ENCODE results near the gene MSL2.
"Not testable (repeated sequence)": the region's sequence is repeated elsewhere in the genome, so short reads cannot be mapped to it uniquely, and the experiment has no call there.

The MSL2 gene, protein sequence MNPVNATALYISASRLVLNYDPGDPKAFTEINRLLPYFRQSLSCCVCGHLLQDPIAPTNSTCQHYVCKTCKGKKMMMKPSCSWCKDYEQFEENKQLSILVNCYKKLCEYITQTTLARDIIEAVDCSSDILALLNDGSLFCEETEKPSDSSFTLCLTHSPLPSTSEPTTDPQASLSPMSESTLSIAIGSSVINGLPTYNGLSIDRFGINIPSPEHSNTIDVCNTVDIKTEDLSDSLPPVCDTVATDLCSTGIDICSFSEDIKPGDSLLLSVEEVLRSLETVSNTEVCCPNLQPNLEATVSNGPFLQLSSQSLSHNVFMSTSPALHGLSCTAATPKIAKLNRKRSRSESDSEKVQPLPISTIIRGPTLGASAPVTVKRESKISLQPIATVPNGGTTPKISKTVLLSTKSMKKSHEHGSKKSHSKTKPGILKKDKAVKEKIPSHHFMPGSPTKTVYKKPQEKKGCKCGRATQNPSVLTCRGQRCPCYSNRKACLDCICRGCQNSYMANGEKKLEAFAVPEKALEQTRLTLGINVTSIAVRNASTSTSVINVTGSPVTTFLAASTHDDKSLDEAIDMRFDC

GRCh38 chr3:136196064-136196400 lies at the start of gene MSL2:
MSL2 (minus strand) TSS chr3:136196335; CDS start chr3:136195113, 1,222 bp downstream.
- no peak for DNase-seq (ENCODE audit: low spot score)

DNA sequence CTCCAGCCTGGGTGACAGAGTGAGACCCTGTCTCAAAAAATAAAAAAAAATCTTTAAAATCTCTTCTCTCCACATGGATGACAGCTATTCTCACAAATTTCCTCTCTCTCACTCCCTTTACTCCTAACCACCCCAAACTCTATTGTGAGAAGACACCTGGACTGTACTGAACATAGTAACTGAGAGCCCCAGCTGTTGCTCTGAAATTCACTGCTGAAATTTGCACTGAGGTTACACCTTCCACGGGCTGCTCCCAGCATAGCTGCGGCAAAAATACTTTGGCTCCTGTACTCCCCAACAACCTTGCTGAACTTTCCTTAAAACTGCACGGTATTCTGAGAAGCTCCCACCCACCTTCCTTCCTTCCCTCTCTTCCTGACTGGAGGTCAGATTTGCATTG lies 49.6 kb upstream of the MSL2 start:
- DNase-seq (ENCODE audit: low spot score): no peak

DNA sequence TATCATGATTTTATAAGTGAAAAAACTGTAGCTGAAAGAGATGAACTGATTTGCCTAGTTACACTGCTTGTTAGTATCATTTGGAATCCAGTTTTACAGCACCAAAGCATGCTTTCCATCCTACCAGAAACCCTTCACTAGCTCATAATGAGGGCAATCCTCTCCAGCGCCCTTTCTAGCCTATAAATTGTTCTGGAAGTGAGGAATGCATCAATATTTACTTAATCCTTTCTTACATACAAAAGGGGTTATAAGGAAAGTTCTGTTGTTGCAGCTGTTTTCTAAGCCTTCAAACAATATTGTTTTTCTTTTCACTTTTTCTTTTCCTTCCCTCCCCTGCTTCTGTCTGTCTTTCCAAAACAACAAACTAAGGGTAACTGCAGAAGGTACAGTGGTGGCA lies 43.0 kb upstream of the MSL2 start:
- DNase-seq (ENCODE audit: low spot score): no peak

DNA sequence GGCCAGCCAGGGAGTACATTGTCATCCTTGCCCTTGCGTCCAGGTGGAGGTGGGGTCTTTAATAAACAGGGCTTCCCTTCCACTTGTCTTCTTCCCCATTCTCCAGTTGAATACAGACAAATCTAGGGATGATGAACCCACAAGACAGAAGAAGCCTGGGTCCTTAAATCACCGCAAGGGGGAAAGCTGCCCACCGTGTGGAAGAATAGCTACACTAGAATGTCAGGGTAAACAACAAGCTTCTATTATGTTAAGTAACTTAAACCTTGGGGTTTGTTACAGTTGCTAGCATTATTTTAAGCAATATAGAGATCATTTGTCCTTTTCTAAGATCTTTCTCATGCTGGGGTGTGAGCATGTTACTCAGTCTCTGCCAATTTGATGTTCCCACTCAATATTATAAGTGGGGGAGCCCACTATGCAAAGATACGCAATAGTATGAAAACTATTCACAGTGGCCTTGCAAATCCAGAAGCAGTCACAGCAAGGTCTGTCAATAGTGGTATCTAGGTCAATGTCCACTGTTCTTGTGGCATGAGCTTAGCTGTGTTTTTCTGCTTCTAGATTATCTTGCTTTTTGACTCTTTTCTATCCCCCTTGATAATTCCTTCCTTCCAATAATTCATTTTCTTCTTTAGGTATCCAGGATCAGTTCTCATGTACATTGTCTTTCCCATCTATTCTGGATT lies 42.0 kb upstream of the MSL2 start:
- DNase-seq (ENCODE audit: low spot score): no peak

GRCh38 chr3:136237103-136237502 lies 41.0 kb upstream of the MSL2 start:
- DNase-seq (ENCODE audit: low spot score): no peak

DNA sequence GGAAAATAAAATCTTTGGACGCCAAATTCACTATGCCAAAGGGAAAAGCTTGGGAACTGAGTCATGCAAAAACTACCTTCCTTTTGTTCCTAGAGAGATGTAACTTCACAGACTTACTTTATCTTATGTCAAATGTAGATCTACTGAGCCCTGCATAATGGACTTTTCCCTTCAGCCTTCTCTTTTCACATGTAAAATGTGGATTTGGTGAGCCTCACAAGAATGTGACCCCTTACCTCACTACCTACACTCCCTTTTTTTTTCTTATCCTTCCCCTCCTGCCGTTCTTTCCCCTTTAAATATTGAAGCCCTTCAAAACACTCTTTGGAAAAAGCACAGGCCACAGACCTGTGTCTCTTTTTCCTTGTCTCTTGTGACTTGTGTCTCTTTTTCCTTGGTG lies 40.0 kb upstream of the MSL2 start:
- no peak for DNase-seq (ENCODE audit: low spot score)

GRCh38 chr3:136235545-136235944 lies 39.4 kb upstream of the MSL2 start:
- DNase-seq (ENCODE audit: low spot score): no peak

GRCh38 chr3:136232413-136232812 lies 36.3 kb upstream of the MSL2 start:
- DNase-seq (ENCODE audit: low spot score): no peak

DNA sequence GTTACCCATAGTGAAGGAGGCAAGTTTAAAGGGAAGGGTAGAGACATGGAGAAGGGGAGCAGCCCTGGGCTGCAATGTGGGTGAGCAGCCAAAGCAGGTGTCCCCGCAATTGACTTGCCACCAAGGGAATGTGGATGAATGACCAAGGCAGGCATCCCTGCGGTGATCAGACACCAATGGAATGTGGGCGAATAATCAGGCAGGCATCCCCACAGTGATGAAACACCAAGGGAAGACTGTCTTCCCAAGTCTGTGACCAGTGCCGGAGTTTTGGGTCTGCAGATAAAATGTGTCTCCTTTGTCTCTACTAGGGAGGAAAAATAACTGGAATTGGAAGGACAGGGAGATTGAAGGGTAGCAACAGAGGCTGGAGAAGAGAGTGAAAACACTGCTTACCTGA lies 26.6 kb upstream of the MSL2 start:
- not testable (repeated sequence) for DNase-seq (ENCODE audit: low spot score)

DNA sequence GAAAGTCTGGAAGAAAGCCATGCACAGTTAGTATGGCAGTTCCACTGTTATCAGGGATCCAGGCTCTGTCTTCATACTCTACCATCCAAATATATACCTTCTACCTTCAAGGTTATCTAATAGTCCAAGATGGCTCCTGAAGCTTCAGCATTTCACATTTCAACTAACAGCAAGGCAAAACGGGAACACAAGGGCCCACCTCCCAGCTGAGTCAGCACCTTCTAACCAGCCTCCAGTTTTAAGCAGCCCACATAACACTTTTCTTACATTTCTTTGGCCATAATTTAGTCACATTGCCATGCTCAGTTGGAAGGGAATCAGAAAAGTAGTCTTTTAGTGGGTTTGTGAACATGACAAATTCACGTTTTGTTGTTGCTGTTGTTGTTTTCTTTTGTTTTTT lies 15.4 kb upstream of the MSL2 start:
- DNase-seq (ENCODE audit: low spot score): no peak

- no peak for DNase-seq (ENCODE audit: low spot score)
Measured at GRCh38 chr3:136209921-136210320, 13.8 kb upstream of the MSL2 start.

DNA sequence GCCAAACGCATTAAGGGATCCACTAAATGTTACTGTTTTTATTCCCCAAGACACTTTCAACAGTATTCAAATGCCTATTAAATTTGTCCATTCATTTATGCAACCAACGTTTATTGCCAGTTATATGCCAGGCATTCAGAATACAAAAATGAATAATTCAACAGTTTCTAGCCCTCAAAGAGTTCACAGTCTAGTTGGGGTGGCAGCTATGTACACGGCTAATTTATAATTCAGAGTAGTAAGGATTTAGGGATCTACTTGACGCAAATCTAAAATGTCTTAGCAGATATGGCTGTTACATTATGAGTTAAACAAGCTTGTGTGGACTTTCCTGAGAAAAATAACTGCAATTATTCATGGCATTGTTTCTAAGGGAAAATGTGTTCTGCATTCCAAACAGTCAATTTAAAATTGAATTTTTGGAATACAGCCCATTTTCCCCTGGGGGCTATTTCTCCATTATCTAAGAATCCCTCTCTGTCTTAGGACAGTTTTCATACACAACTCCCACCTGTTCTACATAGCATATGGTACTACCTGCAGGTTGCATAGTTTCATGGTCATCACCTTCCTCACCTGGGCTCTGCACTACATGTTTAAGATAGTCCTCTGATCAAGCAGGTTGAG lies 11.5 kb upstream of the MSL2 start:
- DNase-seq (ENCODE audit: low spot score): no peak

DNA sequence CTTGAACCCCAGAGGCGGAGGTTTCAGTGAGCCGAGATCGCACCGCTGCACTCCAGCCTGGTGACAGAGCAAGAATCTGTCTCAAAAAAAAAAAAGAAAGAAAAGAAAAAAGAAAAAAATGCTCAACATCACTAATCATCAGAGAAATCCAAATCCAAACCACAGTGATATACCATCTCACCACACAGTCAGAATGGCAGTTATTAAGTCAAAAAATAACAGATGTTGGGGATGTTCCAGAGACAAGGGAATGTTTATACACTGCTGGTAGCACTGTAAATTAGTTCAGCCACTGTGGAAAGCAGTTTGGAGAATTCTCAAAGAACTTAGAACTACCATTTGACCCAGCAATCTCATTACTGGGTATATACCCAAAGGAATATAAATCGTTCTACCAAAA lies 3.1 kb upstream of the MSL2 start:
- not testable (repeated sequence) for DNase-seq (ENCODE audit: low spot score)

- DNase-seq (ENCODE audit: low spot score): not testable (repeated sequence)
Measured at GRCh38 chr3:136198462-136199078, 2.4 kb upstream of the MSL2 start.

GRCh38 chr3:136197159-136197793 lies 1.1 kb upstream of the MSL2 start:
- no peak for DNase-seq (ENCODE audit: low spot score)

DNA sequence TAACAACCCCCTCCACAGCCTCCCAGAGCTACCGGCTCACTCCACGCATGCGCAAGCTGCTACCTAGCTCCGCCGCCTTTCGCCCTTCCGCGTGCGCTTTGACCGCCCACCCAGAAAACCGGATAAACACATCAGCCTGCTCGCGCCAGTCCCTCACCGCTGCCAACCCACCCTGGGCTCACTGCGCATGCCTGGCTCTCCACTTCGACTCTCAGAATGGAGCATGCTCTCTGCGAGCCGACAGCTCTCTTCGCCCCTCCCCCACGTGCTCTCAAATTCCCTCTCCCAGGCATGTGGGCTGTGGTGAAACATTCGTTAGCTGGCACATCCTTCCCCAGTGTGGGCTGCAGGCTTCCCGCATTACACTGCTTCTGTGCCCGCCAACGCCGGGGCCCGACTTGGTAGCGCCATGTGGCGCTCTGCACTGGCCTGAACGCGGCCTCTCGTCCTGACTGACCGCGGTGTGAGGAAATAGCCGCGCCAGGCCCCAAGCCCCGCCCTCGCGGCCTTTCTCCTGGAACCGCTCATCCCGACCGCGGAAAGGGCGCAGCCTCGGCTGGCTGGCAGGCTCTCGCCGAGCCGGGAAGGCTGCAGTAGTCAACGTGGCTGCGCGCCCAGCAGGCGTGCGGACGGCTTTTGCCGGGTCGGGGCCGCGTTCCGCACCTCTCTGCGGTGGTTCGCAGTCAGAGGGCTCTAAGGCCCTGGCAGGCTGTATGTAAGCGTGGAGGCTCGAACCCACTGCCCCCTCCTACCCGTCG lies 445 bp upstream of the MSL2 start:
- DNase-seq (ENCODE audit: low spot score): peak; percentile 100

DNA sequence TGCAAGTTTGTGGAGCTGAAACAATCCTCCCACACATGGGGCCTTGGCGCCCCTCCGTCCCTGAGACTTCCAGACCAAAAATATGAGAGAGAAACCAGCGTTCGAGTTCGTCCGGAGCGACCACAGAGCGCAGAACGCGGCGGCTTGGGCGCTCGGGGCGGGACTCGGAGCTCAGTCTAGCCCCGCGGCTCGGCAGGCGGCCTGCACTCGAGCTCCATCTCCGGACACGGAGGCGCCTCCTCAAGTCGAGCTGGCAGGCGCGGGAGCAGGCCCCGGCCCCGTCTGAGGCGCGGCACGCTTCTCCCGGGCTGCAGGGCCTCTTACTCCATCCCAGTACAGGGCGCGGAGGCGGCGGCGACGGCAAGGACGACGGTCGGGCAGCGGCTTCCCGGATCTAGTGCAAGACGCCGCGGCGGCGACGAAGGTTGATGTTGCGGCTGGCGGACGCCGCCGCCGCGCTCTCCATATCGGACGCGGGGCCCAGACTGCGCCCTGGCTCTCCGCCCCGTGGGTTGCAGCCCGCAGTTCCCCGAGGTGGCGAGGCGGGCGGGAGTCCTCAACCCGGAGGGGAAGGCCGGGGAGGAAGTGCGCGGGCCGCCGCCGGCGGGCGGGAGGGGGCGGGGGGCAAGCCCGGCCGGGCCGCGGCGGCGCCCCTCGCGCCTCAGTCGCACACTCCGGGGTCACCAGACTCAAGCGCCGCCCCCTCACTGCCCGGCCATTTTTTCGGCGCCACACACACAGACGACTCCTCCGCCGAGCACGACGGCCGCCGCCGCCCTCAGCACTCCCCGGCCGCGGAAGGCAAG lies 674 bp downstream of the MSL2 start:
- DNase-seq (ENCODE audit: low spot score): peak; percentile 79

DNA sequence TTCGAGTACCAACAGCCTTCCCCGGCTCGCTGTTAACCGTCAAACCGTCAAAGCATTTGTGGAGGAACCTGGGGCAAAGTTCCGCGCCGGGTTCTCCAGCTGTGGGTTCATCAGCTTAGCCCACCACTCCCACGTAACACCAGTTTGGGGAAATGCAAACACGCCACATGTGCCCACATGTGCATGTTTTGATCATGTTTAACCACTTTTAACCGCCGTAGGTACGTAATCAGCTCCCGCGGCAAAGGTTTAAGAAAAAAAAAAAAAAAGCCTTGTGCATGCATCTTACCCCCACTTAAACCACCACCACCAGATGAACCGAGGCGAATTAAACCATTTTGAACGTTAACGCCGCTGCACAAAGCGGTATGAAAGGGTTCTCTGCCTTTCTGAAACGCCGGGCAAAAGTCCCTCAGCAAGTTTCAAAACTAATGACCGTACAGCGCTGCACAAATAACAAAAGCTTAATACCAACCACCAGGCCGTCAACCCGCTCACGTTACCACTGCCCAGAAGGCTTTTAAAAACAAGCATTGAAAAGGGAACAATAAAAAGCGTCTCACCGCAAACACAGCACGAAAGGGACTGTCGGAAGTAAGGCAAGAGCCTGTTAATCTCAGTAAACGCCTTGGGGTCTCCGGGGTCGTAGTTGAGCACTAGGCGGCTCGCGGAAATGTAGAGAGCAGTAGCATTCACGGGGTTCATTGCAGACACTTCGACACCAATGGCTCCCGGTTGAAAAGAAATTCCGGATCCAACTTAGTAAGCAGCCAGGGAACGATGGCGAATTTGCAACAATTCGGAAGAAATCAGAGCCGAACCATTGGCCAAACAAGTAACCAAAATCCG lies 1.5 kb downstream of the MSL2 start:
- DNase-seq (ENCODE audit: low spot score): peak; percentile 60

DNA sequence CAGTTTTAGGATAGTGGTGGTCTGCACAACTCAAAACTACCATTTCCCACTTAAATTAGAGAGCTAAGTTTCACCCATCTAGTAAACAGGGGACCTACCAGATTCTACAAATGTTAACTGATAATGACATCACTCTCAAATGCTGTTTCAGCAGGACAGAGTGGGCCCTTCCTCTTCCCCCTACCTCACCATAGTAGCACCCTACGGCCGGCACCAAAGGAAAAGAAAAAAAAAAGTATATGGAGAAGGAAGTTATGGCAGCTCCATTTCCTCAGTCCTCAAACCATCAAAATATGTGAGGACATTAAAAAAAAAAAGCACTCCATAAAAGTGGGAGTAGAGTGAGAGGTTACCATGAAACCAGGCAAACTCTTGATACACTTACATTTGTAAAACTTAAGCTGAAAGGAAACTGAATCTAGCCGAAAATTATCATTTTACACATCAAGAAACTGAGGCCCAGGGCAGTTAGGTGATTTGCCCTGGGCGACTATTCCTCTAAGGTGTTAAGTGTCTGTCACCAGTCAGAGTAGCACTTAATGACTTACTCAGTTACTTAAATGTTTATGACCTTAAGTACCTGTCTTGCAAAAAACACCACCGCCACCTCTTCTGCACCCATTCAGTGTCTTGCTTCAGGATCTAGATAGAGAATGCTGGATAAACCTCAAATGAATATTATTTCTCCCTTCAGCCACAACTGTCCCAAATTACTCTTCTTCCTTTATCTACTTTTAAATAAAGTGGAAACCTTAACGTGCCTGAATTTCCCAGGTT lies 2.7 kb downstream of the MSL2 start:
- DNase-seq (ENCODE audit: low spot score): no peak
